Kidney (tissue), 14 donors: Measurements from ENCODE around the gene CCDC9B. TPM values are rescaled to one million over a fixed set of nuclear protein-coding genes. Genes with fewer than 3 reads are reported as not detected.

Experiments
- DNase-seq, 5 donors: peaks; one replicate each; pipeline ENCODE4 v3.0.0-alpha.2; 2013 to 2020
- FAIRE-seq: peaks from 2 replicates; lab custom pipeline; 2012; peaks lifted over from hg19 to GRCh38; lab: Jason Lieb, UNC
- H3K27ac ChIP-seq, 2 donors: one replicate each; pipeline ENCODE4 v1.7.0; 2013; ENCODE audit warnings: low read depth in 2 of 2, low read length in 2 of 2, inconsistent platforms in 1 of 2
- H3K27me3 ChIP-seq: one replicate; pipeline ENCODE4 v1.7.1; 2013; ENCODE audit warnings: low read length, inconsistent platforms; ENCODE audit not compliant: control insufficient read depth, insufficient read depth
- H3K36me3 ChIP-seq, 3 donors: one replicate each; pipeline versions ENCODE4 v1.7.0 to v1.7.1; 2013; ENCODE audit warnings: low read length in 3 of 3, control low read depth in 1 of 3, inconsistent platforms in 1 of 3; ENCODE audit not compliant: insufficient read depth in 3 of 3, control insufficient read depth in 2 of 3
- H3K4me1 ChIP-seq, 3 donors: one replicate each; pipeline versions ENCODE4 v1.7.0 to v1.7.1; 2013; ENCODE audit warnings: low read length in 3 of 3, inconsistent platforms in 1 of 3, low read depth in 1 of 3; ENCODE audit not compliant: control insufficient read depth in 2 of 3, insufficient read depth in 2 of 3
- H3K4me3 ChIP-seq, 3 donors: one replicate each; pipeline versions ENCODE4 v1.7.0 to v1.8.1; 2013; ENCODE audit warnings: low read length in 3 of 3, control low read depth in 1 of 3, inconsistent platforms in 1 of 3
- H3K9ac ChIP-seq, 3 donors: one replicate each; pipeline versions ENCODE4 v1.7.0 to v1.7.1; 2013; ENCODE audit warnings: low read length in 3 of 3, control low read depth in 1 of 3, inconsistent platforms in 1 of 3
- H3K9me3 ChIP-seq, 3 donors: one replicate each; pipeline versions ENCODE4 v1.7.0 to v1.7.1; 2013; ENCODE audit warnings: low read length in 3 of 3, control low read depth in 1 of 3, inconsistent platforms in 1 of 3; ENCODE audit not compliant: control insufficient read depth in 2 of 3, insufficient read depth in 1 of 3
- CTCF ChIP-seq: IDR thresholded peaks from 3 replicates; pipeline ENCODE4 v1.5.1; 2012; ENCODE audit warnings: mild to moderate bottlenecking, moderate library complexity, borderline replicate concordance; ENCODE audit not compliant: insufficient read depth; ENCODE audit errors: extremely low read depth
- intact Hi-C: fragments of 100-400 bp; cut with DNase I; formaldehyde crosslinking; loops from one replicate; pipeline ENCODE4 v1.11.1; 2022
- polyA plus RNA-seq: library from polyadenylated mRNA; stranded (reverse); fragments of 350-450 nt; fragmentation: Illumina TruSeq; extraction: RNeasy Lipid Tissue Mini Kit (QIAGEN cat#74804); gene quantifications from one replicate; pipeline ENCODE4 v1.2.3, GENCODE V29; 2014; ENCODE audit warnings: low read depth, low replicate concordance; ENCODE audit not compliant: insufficient read depth
- total RNA-seq: library from RNA; stranded (reverse); fragmentation: NEBNext Ultra II Directional; extraction: Animal tissue kit (Norgen Biotek cat#: 25700); gene quantifications from one replicate; pipeline ENCODE4 v1.2.1, GENCODE V29; 2021
- donor health status: control.
- donor health status: control.
- donor health status: control.
- donor health status: control.
- donor health status: control.
- donor health status: DM: yes; HTN: yes; CAD: no.
- donor health status: Normal renal cell carcinoma (clear cell type).

The CCDC9B gene
- total and polyA plus RNA-seq, 2 donors from 2014 or later: 4.7 to 60.0 TPM

DNA sequence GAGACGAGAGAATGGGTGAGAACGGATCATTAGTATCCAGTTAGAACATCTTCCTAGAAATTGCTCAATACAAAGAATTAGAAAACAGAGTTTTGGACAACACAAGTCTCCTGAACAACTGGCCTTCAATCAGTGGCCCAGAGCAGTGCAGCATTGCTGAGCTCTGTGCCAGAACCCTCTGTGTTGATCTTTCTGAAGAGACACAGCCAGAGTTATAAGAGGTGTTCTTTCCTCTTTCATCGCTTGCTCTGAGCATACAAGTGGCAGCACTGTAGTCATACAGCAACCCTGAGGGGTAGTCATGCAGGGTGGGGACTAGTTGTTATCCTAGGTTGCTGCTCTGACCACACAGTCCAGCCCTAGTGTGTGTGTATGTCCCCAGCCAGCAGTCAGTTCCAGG is 45.7 kb upstream of the CCDC9B start:
- no peak for FAIRE-seq
- H3K4me1 ChIP-seq: peaks cover 0 to 11% (median 9%) of the 10 kb centered on the region in 3 donors

GRCh38 chr15:40382580-40383456 is 42.1 kb upstream of the CCDC9B start, which contains the start of gene KNSTRN:
KNSTRN (plus strand) TSS chr15:40382721; CDS start chr15:40382836, 115 bp downstream.
- Histone ChIP-seq H3K9me3 (no peaks in the 10 kb centered on the region), H3K27ac (no peak within 1 kb of the TSS)
- FAIRE-seq: no peak

More for the DNA sequence above, 45.7 kb upstream of the CCDC9B start:
- no peaks in the 10 kb centered on the region for H3K27me3 ChIP-seq
- intact Hi-C loops: no loop called here
- no peak for TF ChIP-seq CTCF
- H3K27ac ChIP-seq: no peak overlapping the region
- no peak for DNase-seq
- H3K9me3 ChIP-seq: no peaks in the 10 kb centered on the region
- no peak overlapping the region for H3K4me3 ChIP-seq
- H3K9ac ChIP-seq: no peak overlapping the region
- peaks cover 0 to 7% (median 5%) of the 10 kb centered on the region in 3 donors for H3K36me3 ChIP-seq

GRCh38 chr15:40381818-40382529 is 41.2 kb upstream of the CCDC9B start:
- peak overlapping the region in 2 of 3 donors; percentile 86 to 87 for H3K4me3 ChIP-seq
- no peak for FAIRE-seq
- no peaks in the 10 kb centered on the region for H3K9me3 ChIP-seq
- no peak for TF ChIP-seq CTCF
- peaks cover 0 to 11% (median 9%) of the 10 kb centered on the region in 3 donors for H3K4me1 ChIP-seq
- no peak overlapping the region for H3K9ac ChIP-seq
- no peak overlapping the region for H3K27ac ChIP-seq
- H3K27me3 ChIP-seq: no peaks in the 10 kb centered on the region
- intact Hi-C loops: no loop called here
- DNase-seq: no peak
- H3K36me3 ChIP-seq: peaks cover 0 to 5% (median 2%) of the 10 kb centered on the region in 3 donors

More at GRCh38 chr15:40382580-40383456, 42.1 kb upstream of the CCDC9B start, which contains the start of gene KNSTRN:
- H3K36me3 ChIP-seq: peaks cover 0 to 7% (median 5%) of the 10 kb centered on the region in 3 donors
- peak; percentile 93 to 97 (median 95) for DNase-seq
- H3K27me3 ChIP-seq: no peaks in the 10 kb centered on the region
- intact Hi-C loops: no loop called here
- no peak for TF ChIP-seq CTCF
- H3K4me3 ChIP-seq: peak within 1 kb of the TSS; percentile 74 to 87 (median 86)
- H3K9ac ChIP-seq: peak within 1 kb of the TSS; percentile 57 to 73 (median 65)
- H3K4me1 ChIP-seq: peaks cover 0 to 11% (median 9%) of the 10 kb centered on the region in 3 donors
